Stomach (tissue), 9 donors: ENCODE data around the gene LRRC7. TPM values are rescaled to one million over a fixed set of nuclear protein-coding genes. Genes with fewer than 3 reads are reported as not detected.

ENCODE experiments used
- DNase-seq, 2 donors: peaks; one replicate each; pipeline versions ENCODE4 v3.0.0 to v3.0.0-alpha.2; 2013 to 2019
- H3K27ac ChIP-seq, 5 donors: fragments of 200-600 bp in 4 of 5; sonication (generic) in 4 of 5; one replicate each; pipeline ENCODE4 v1.5.1; 2013 to 2019; ENCODE audit warnings: mild to moderate bottlenecking in 1 of 5, moderate library complexity in 1 of 5
- H3K27me3 ChIP-seq, 3 donors: fragments of 200-600 bp; sonication (generic); one replicate each; pipeline ENCODE4 v1.5.1; 2017 to 2019; ENCODE audit warnings: mixed run types in 1 of 3
- H3K36me3 ChIP-seq, 4 donors: fragments of 200-600 bp; sonication (generic); 1 replicate in 3 of 4; 2 replicates in 1 of 4; pipeline ENCODE4 v1.5.1; 2016 to 2019
- H3K4me1 ChIP-seq, 4 donors: fragments of 200-600 bp; sonication (generic); one replicate each; pipeline ENCODE4 v1.5.1; 2016 to 2019
- H3K4me3 ChIP-seq, 4 donors: fragments of 200-600 bp; sonication (generic) in 3 of 4; one replicate each; pipeline ENCODE4 v1.5.1; 2016 to 2019; ENCODE audit warnings: mild to moderate bottlenecking in 1 of 4
- H3K9me3 ChIP-seq, 4 donors: fragments of 200-600 bp; sonication (generic); one replicate each; pipeline ENCODE4 v1.5.1; 2016 to 2019
- EP300 ChIP-seq: sonication (generic); formaldehyde crosslinking; IDR thresholded peaks from one replicate; pipeline ENCODE4 v1.6.1; 2017; ENCODE audit warnings: antibody characterized with exemption
- POLR2A ChIP-seq, 4 donors: fragments of 450-650 bp; IDR thresholded peaks; one replicate each; pipeline ENCODE4 v1.6.1; 2016; ENCODE audit warnings: antibody characterized with exemption in 4 of 4, control low read depth in 2 of 4, mild to moderate bottlenecking in 1 of 4, moderate library complexity in 1 of 4
- POLR2AphosphoS5 ChIP-seq, 3 donors: sonication (generic); formaldehyde crosslinking; IDR thresholded peaks; one replicate each; pipeline ENCODE4 v1.6.1; 2016; ENCODE audit warnings: antibody characterized with exemption in 3 of 3
- WGBS, 5 donors: extraction: QIAGEN DNeasy Blood & Tissue Kit in 3 of 5; methylation state at CpG; one replicate each; pipeline versions ENCODE4 v1.1.5 to v1.1.7; 2013 to 2018; 5-methylcytosine and 5-hydroxymethylcytosine counted together
- intact Hi-C: fragments of 100-400 bp; cut with DNase I; formaldehyde crosslinking; loops from one replicate; pipeline ENCODE4 v1.15.1; 2023; ENCODE audit warnings: low total_unique reads
- polyA plus RNA-seq, 3 donors: library from polyadenylated mRNA; stranded (reverse); fragments of 200-250 nt; gene quantifications; one replicate each; pipeline ENCODE4 v1.2.3, GENCODE V29; 2013
- total RNA-seq, 5 donors: library from RNA; depleted of rRNA; stranded (reverse); fragments of >200 nt; gene quantifications; one replicate each; pipeline versions ENCODE4 v1.1.0 to v1.2.3, GENCODE V29; 2014 to 2016
- TF ChIP-seq, protein P1 (sequence below), 7 experiments: fragments of 450-650 bp in 4 of 7; fragments of 200-600 bp in 3 of 7; sonication (generic) in 3 of 7; IDR thresholded peaks; one replicate each; pipeline ENCODE4 v1.5.1; 2016 to 2019; ENCODE audit warnings: antibody characterized with exemption in 7 of 7, control low read depth in 2 of 7, mild to moderate bottlenecking in 1 of 7
- donor health status: healthy with polysubstance abuse.
- donor health status: Bipolar disorder and iron deficiency.
- donor health status: healthy.

LRRC7 gene
- total and polyA plus RNA-seq, 8 donors, result 0.06 to 22.4 (median 0.31) TPM; not detected in 1

DNA sequence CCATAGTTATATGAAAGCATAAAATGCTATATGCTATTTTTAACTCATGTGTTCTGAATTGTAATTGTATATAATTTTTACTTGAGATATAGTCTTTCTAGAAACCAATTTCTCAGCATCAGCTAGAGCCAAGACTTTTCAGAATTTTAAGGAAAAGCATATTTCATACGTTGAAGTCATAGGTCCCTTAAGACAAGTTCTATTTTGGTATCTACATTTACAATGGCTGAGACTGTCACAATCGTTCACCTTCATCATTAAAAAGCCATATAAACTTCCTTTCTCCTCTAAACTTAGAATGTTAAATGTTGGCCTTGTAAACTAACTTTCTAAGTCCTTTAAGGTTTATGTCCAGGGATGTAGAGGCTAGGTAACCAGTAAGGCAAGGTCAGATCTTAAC lies 533.5 kb downstream of the LRRC7 start:
- 70 to 83% (median 75%) methylated on average over 2 of the region's 2 CpGs for WGBS, 5 donors
- TF ChIP-seq, protein P1, sequence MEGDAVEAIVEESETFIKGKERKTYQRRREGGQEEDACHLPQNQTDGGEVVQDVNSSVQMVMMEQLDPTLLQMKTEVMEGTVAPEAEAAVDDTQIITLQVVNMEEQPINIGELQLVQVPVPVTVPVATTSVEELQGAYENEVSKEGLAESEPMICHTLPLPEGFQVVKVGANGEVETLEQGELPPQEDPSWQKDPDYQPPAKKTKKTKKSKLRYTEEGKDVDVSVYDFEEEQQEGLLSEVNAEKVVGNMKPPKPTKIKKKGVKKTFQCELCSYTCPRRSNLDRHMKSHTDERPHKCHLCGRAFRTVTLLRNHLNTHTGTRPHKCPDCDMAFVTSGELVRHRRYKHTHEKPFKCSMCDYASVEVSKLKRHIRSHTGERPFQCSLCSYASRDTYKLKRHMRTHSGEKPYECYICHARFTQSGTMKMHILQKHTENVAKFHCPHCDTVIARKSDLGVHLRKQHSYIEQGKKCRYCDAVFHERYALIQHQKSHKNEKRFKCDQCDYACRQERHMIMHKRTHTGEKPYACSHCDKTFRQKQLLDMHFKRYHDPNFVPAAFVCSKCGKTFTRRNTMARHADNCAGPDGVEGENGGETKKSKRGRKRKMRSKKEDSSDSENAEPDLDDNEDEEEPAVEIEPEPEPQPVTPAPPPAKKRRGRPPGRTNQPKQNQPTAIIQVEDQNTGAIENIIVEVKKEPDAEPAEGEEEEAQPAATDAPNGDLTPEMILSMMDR (IDR thresholded peaks at IDR 0.05), result no peak
- TF ChIP-seq EP300, result no peak
- TF ChIP-seq POLR2AphosphoS5 (IDR thresholded peaks at IDR 0.05), result no peak
- no peak for TF ChIP-seq POLR2A (IDR thresholded peaks at IDR 0.05)
- H3K4me1 ChIP-seq, result no peaks in the 10 kb centered on the region
- H3K27ac ChIP-seq, result no peak overlapping the region
- no peaks in the 10 kb centered on the region for H3K36me3 ChIP-seq
- no peaks in the 10 kb centered on the region for H3K9me3 ChIP-seq
- no peak for DNase-seq
- no peaks in the 10 kb centered on the region for H3K27me3 ChIP-seq
- intact Hi-C loops, result no loop called here
- no peak overlapping the region for H3K4me3 ChIP-seq

DNA sequence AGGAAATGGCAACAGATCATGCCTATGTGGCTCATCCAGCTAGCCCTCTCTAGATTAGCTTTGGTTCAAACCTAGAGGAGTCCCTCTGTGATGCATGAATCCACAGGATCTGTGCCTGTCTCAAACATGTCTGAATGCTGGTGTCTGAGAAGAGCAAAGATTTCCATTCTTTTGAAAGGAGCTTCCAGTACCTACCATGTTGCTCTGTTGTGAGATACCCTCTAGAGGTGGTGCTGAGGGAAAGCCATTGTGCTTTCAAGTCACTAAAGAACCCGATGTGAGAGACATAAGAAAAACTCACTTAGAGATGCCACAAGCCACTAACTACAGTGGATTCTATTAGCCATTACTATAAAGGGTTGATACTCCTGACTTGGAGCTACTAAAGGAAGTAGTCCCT lies 534.1 kb downstream of the LRRC7 start:
- no peak for DNase-seq
- no peaks in the 10 kb centered on the region for H3K36me3 ChIP-seq
- H3K9me3 ChIP-seq, result no peaks in the 10 kb centered on the region
- intact Hi-C loops, result no loop called here
- no peaks in the 10 kb centered on the region for H3K27me3 ChIP-seq
- no peaks in the 10 kb centered on the region for H3K4me1 ChIP-seq
- WGBS, 5 donors, result 50 to 88% (median 77%) methylated on average over 1 of the region's 1 CpG
- TF ChIP-seq POLR2A (IDR thresholded peaks at IDR 0.05) (no peak), POLR2AphosphoS5 (IDR thresholded peaks at IDR 0.05) (no peak)
- no peak overlapping the region for H3K27ac ChIP-seq
- no peak overlapping the region for H3K4me3 ChIP-seq

DNA sequence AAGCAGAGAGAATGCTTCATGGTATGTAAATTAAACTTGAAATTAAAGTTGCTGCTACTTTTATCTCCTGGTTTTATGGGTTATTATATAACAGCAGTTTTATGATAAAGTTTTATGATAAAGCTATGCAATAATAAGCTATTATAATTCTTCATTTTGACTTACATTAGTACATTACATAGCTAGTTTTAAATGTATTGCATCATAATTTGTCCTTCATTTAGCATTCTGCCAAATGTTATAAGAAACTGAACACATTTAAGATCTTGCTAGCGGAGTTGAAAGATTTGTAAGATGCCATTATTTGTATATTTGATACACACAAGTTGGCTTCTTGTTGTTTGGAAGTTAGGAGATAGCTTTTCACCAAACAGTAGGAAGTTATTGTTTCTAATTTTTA lies 536.0 kb downstream of the LRRC7 start:
- 81 to 89% (median 87%) methylated on average over 1 of the region's 1 CpG for WGBS, 5 donors
- DNase-seq, result no peak
- intact Hi-C loops, result no loop called here
- Histone ChIP-seq H3K9me3 (no peaks in the 10 kb centered on the region), H3K27me3 (no peaks in the 10 kb centered on the region), H3K27ac (no peak overlapping the region), H3K4me3 (no peak overlapping the region), H3K4me1 (no peaks in the 10 kb centered on the region), H3K36me3 (no peaks in the 10 kb centered on the region)
- TF ChIP-seq POLR2A (IDR thresholded peaks at IDR 0.05) (no peak), POLR2AphosphoS5 (IDR thresholded peaks at IDR 0.05) (no peak), EP300 (no peak)
- TF ChIP-seq, protein P1 (IDR thresholded peaks at IDR 0.05), result no peak

DNA sequence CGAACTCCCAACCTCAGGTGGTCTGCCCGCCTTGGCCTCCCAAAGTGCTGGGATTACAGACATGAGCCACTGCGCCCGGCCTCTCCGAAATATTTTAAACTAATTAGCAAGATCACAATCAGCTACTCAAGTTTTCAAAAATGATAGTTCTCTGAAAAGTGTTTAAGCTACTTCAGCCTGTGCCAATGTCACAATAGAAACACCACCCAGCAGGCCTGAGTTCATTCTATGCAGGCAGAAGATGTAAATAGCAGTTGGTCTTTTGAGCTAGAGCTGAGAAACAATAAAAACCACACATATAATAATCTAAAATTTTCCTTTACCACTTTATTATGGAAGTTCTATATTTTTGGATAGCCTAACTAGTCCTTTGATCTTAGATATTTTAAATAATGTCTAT lies 541.5 kb downstream of the LRRC7 start:
- Histone ChIP-seq H3K9me3 (no peaks in the 10 kb centered on the region), H3K4me3 (no peak overlapping the region), H3K27me3 (no peaks in the 10 kb centered on the region), H3K36me3 (no peaks in the 10 kb centered on the region), H3K4me1 (no peaks in the 10 kb centered on the region), H3K27ac (no peak overlapping the region)
- 83 to 91% (median 86%) methylated on average over 5 of the region's 5 CpGs for WGBS, 5 donors
- no peak for TF ChIP-seq POLR2A (IDR thresholded peaks at IDR 0.05)
- no peak for TF ChIP-seq EP300
- no peak for DNase-seq
- intact Hi-C loops, result no loop called here

DNA sequence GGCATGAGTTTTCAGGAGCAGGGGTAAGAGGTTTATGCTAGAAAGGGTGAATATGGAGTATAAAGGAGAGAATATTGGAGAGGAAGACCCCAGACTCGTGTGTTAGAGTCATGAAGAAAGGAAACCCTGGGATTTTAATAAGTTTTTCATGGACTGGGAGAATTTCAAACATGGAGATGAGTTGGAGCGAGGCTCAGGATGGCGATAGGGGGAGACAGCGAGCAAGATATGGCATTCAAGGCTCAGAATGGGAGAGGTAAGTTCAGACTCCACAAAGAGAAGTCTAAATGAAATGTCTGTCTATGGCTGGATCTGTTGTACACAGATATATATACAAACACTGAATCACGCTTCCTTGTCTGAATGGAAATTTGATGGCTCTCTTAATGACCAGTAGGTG lies 545.1 kb downstream of the LRRC7 start:
- TF ChIP-seq POLR2A (IDR thresholded peaks at IDR 0.05), result no peak
- TF ChIP-seq, protein P1 (IDR thresholded peaks at IDR 0.05), result no peak
- no peak for TF ChIP-seq POLR2AphosphoS5 (IDR thresholded peaks at IDR 0.05)
- no peak for TF ChIP-seq EP300
- WGBS, 5 donors, result 72 to 87% (median 80%) methylated on average over 5 of the region's 5 CpGs
- Histone ChIP-seq H3K36me3 (no peaks in the 10 kb centered on the region), H3K4me1 (no peaks in the 10 kb centered on the region), H3K9me3 (no peaks in the 10 kb centered on the region), H3K4me3 (no peak overlapping the region), H3K27ac (no peak overlapping the region), H3K27me3 (no peaks in the 10 kb centered on the region)
- DNase-seq, result no peak
- intact Hi-C loops, result no loop called here
